H1 (cell line): Measurements from ENCODE around the gene OS9. TPM values are rescaled to one million over a fixed set of nuclear protein-coding genes. Genes with fewer than 3 reads are reported as not detected.

Experiments
- CTCF ChIA-PET: fragments of 300-600 bp; sonication (Branson Sonifier 250); formaldehyde crosslinking; loops from one replicate; lab custom pipeline; 2021; ENCODE audit not compliant: partially characterized antibody; lab: Charles Lee
- POLR2A ChIA-PET: fragments of 300-600 bp; sonication (Branson Sonifier 250); formaldehyde crosslinking; loops from one replicate; lab custom pipeline; 2021; ENCODE audit warnings: inconsistent platforms; ENCODE audit not compliant: partially characterized antibody; lab: Charles Lee
- DNase-seq, 2 experiments: peaks; one replicate each; pipeline versions ENCODE4 v3.0.0 to v3.0.0-alpha.2; 2010 to 2022; ENCODE audit warnings: low spot score in 2 of 2, low read depth in 1 of 2, mixed read lengths in 1 of 2
- FAIRE-seq: peaks from 2 replicates; lab custom pipeline; 2011; peaks lifted over from hg19 to GRCh38; lab: Jason Lieb, UNC
- H2AFZ ChIP-seq: 2 replicates; pipeline ENCODE4 v1.8.1; 2012; ENCODE audit warnings: low read length, inconsistent platforms
- H2AK5ac ChIP-seq: 2 replicates; pipeline ENCODE4 v1.6.1; 2013; ENCODE audit warnings: low read depth, low read length
- H2BK120ac ChIP-seq: replicated peaks from 2 replicates; pipeline ENCODE3; 2013; ENCODE audit warnings: low read depth, low read length, inconsistent platforms
- H2BK12ac ChIP-seq: 2 replicates; pipeline ENCODE4 v1.6.1; 2013; ENCODE audit warnings: low read depth, low read length
- H2BK15ac ChIP-seq: 2 replicates; pipeline ENCODE4 v1.6.1; 2013; ENCODE audit warnings: low read length
- H2BK20ac ChIP-seq: 2 replicates; pipeline ENCODE4 v1.6.1; 2013; ENCODE audit warnings: low read length
- H2BK5ac ChIP-seq: 2 replicates; pipeline ENCODE4 v1.6.1; 2013; ENCODE audit warnings: low read depth, low read length
- H3K14ac ChIP-seq: 2 replicates; pipeline ENCODE4 v1.6.1; 2013; ENCODE audit warnings: inconsistent platforms; ENCODE audit not compliant: insufficient read length
- H3K18ac ChIP-seq: 2 replicates; pipeline ENCODE4 v1.6.1; 2013; ENCODE audit warnings: low read length; ENCODE audit errors: extremely low read depth
- H3K23ac ChIP-seq: 2 replicates; pipeline ENCODE4 v1.6.1; 2013; ENCODE audit warnings: inconsistent platforms; ENCODE audit not compliant: insufficient read length
- H3K23me2 ChIP-seq: 2 replicates; pipeline ENCODE4 v1.6.1; 2013; ENCODE audit warnings: low read depth, low read length
- H3K27ac ChIP-seq: 2 replicates; pipeline ENCODE4 v1.6.1; 2011; ENCODE audit warnings: low read depth, low read length, inconsistent platforms
- H3K27me3 ChIP-seq, 4 experiments: replicated peaks in 1 of 4; 1 replicate in 1 of 4; 2 replicates in 3 of 4; pipeline versions ENCODE4 v1.6.1 to v1.8.1; 2011 to 2013; ENCODE audit warnings: low read length in 3 of 4, mild to moderate bottlenecking in 3 of 4, inconsistent platforms in 2 of 4, mixed read lengths in 2 of 4, moderate library complexity in 1 of 4; ENCODE audit not compliant: control insufficient read depth in 3 of 4, insufficient read depth in 3 of 4; ENCODE audit errors: extremely low read depth in 1 of 4
- H3K36me3 ChIP-seq, 4 experiments: 2 replicates each; pipeline versions ENCODE4 v1.6.1 to v1.8.1; 2011 to 2013; ENCODE audit warnings: mild to moderate bottlenecking in 4 of 4, low read length in 3 of 4, moderate library complexity in 2 of 4, control low read depth in 1 of 4, inconsistent platforms in 1 of 4; ENCODE audit not compliant: insufficient read depth in 4 of 4, control insufficient read depth in 2 of 4
- H3K4ac ChIP-seq: replicated peaks from 2 replicates; pipeline ENCODE3; 2013; ENCODE audit warnings: low read length, low read depth, mixed read lengths, inconsistent platforms; ENCODE audit not compliant: insufficient read length
- H3K4me1 ChIP-seq, 4 experiments: replicated peaks in 1 of 4; 1 replicate in 1 of 4; 2 replicates in 3 of 4; pipeline versions ENCODE4 v1.6.1 to v1.8.1; 2011 to 2013; ENCODE audit warnings: low read length in 3 of 4, inconsistent platforms in 2 of 4, mixed read lengths in 1 of 4; ENCODE audit not compliant: insufficient read depth in 4 of 4, control insufficient read depth in 3 of 4
- H3K4me2 ChIP-seq, 2 experiments: 2 replicates each; pipeline versions ENCODE4 v1.6.1 to v1.8.1; 2011 to 2013; ENCODE audit warnings: low read depth in 2 of 2, low read length in 2 of 2, control low read depth in 1 of 2, inconsistent platforms in 1 of 2, mild to moderate bottlenecking in 1 of 2; ENCODE audit not compliant: insufficient read depth in 1 of 2
- H3K4me3 ChIP-seq, 4 experiments: fragments of 200-600, 300-600 bp in 1 of 4; sonication (generic), shearing (Covaris generic), sonication (Bioruptor Twin) in 1 of 4; 2 replicates each; pipeline versions ENCODE4 v1.5.1 to v1.8.1; 2011 to 2016; ENCODE audit warnings: low read length in 4 of 4, low read depth in 3 of 4, control low read depth in 2 of 4, inconsistent platforms in 2 of 4, mild to moderate bottlenecking in 2 of 4, mixed read lengths in 1 of 4, moderate library complexity in 1 of 4; ENCODE audit not compliant: insufficient read depth in 2 of 4; ENCODE audit errors: extremely low read depth in 1 of 4
- H3K56ac ChIP-seq: replicated peaks from 2 replicates; pipeline ENCODE3; 2013; ENCODE audit warnings: low read depth, mild to moderate bottlenecking, mixed read lengths, low read length, inconsistent platforms; ENCODE audit not compliant: insufficient read length
- H3K79me1 ChIP-seq: 2 replicates; pipeline ENCODE4 v1.6.1; 2013; ENCODE audit warnings: low read depth, low read length, control low read depth
- H3K79me2 ChIP-seq, 2 experiments: 2 replicates each; pipeline versions ENCODE4 v1.6.1 to v1.8.1; 2012 to 2013; ENCODE audit warnings: low read length in 2 of 2, mild to moderate bottlenecking in 2 of 2, inconsistent platforms in 1 of 2; ENCODE audit not compliant: insufficient read depth in 2 of 2, control insufficient read depth in 1 of 2
- H3K9ac ChIP-seq, 4 experiments: replicated peaks in 1 of 4; 1 replicate in 1 of 4; 2 replicates in 3 of 4; pipeline versions ENCODE4 v1.6.1 to v1.8.1; 2011 to 2013; ENCODE audit warnings: low read depth in 3 of 4, low read length in 3 of 4, control low read depth in 2 of 4, mild to moderate bottlenecking in 2 of 4, moderate library complexity in 2 of 4, inconsistent platforms in 1 of 4; ENCODE audit errors: extremely low read depth in 1 of 4
- H3K9me3 ChIP-seq, 2 experiments: 2 replicates each; pipeline versions ENCODE4 v1.6.1 to v1.8.1; 2012 to 2013; ENCODE audit warnings: mild to moderate bottlenecking in 2 of 2, moderate library complexity in 2 of 2, control low read depth in 1 of 2, inconsistent platforms in 1 of 2, low read depth in 1 of 2, low read length in 1 of 2, mixed read lengths in 1 of 2; ENCODE audit not compliant: insufficient read depth in 2 of 2
- H4K20me1 ChIP-seq, 2 experiments: replicated peaks in 1 of 2; 2 replicates each; pipeline versions ENCODE3 to v1.8.1; 2011 to 2013; ENCODE audit warnings: inconsistent platforms in 2 of 2, low read length in 2 of 2, mild to moderate bottlenecking in 1 of 2; ENCODE audit not compliant: insufficient read depth in 2 of 2, control insufficient read depth in 1 of 2
- H4K5ac ChIP-seq: 2 replicates; pipeline ENCODE4 v1.6.1; 2013; ENCODE audit warnings: low read length, low read depth, mixed read lengths, inconsistent platforms; ENCODE audit not compliant: insufficient read length
- H4K8ac ChIP-seq: 2 replicates; pipeline ENCODE4 v1.8.0; 2013; ENCODE audit warnings: mild to moderate bottlenecking, moderate library complexity, low read length, inconsistent platforms; ENCODE audit not compliant: insufficient read depth; ENCODE audit errors: extremely low read depth
- H4K91ac ChIP-seq: replicated peaks from 2 replicates; pipeline ENCODE3; 2013; ENCODE audit warnings: low read length, mixed read lengths, inconsistent platforms; ENCODE audit not compliant: insufficient read length
- BCL11A ChIP-seq, 2 experiments: IDR thresholded peaks; one replicate each; pipeline ENCODE4 v1.6.1; 2011; ENCODE audit warnings: low read depth in 2 of 2, low read length in 2 of 2, mild to moderate bottlenecking in 2 of 2
- CEBPB ChIP-seq: IDR thresholded peaks from 2 replicates; pipeline ENCODE4 v1.6.1; 2012; ENCODE audit warnings: low read depth, low read length
- EGR1 ChIP-seq: IDR thresholded peaks from 2 replicates; pipeline ENCODE4 v1.6.1; 2011; ENCODE audit warnings: low read depth, low read length, borderline replicate concordance
- JUND ChIP-seq: IDR thresholded peaks from 2 replicates; pipeline ENCODE4 v1.6.1; 2011; ENCODE audit warnings: mild to moderate bottlenecking, improper control_type of control experiment, low read length
- KDM1A ChIP-seq: fragments of 200-600, 300-600 bp; sonication (generic); IDR thresholded peaks from 2 replicates; pipeline ENCODE4 v1.7.1; 2016; ENCODE audit warnings: mild to moderate bottlenecking, low read length, borderline replicate concordance
- NRF1 ChIP-seq: IDR thresholded peaks from 2 replicates; pipeline ENCODE4 v1.6.1; 2011; ENCODE audit warnings: mild to moderate bottlenecking, low read depth, low read length, improper control_type of control experiment
- TAF1 ChIP-seq: IDR thresholded peaks from 2 replicates; pipeline ENCODE4 v1.6.1; 2011; ENCODE audit warnings: mild to moderate bottlenecking, low read depth, low read length
- WGBS, 2 experiments: shearing (Covaris generic) in 1 of 2; methylation state at CpG; one replicate each; pipeline versions ENCODE4 v1.1.6 to v1.1.7; 2013 to 2015; ENCODE audit warnings: low lambda C conversion rate in 2 of 2, mixed read lengths in 2 of 2, inconsistent platforms in 1 of 2, low coverage in 1 of 2, missing lambda C conversion rate in 1 of 2; ENCODE audit not compliant: insufficient replicate concordance in 2 of 2, insufficient coverage in 1 of 2, insufficient read length in 1 of 2; ENCODE audit errors: extremely low coverage in 1 of 2, missing lambda C conversion rate in 1 of 2; 5-methylcytosine and 5-hydroxymethylcytosine counted together
- polyA plus RNA-seq, 7 experiments: library from polyadenylated mRNA; depleted of rRNA in 3 of 7; stranded (reverse) in 5 of 7; unstranded in 2 of 7; fragments of >200 nt in 5 of 7; fragments of 200-250 nt in 2 of 7; gene quantifications; 1 replicate in 5 of 7; 2 replicates in 1 of 7; 4 replicates in 1 of 7; pipeline versions ENCODE4 v1.2.1 to v1.2.3, GENCODE V29; 2011 to 2013; ENCODE audit warnings: missing spikeins in 2 of 7, mixed read lengths in 2 of 7
- total RNA-seq: library from RNA; stranded (reverse); fragmentation: NEBNext Ultra II Directional; extraction: Animal tissue kit (Norgen Biotek cat#: 25700); gene quantifications from 2 replicates; pipeline ENCODE4 v1.2.1, GENCODE V29; 2021

OS9 gene
- total and polyA plus RNA-seq, 2 of the 8 experiments (the other 6 are each of a cell fraction or from before 2014, with no cell fraction given) = 71.0 to 108 TPM

GRCh38 chr12:57744777-57745484 lies 51.0 kb downstream of the OS9 start, which contains the start of gene TSPAN31:
TSS of gene TSPAN31 (plus strand) at chr12:57745039. CDS start at chr12:57745155, 116 bp downstream.
- peak within 1 kb of the TSS; percentile 91 to 97 for H3K4me2 ChIP-seq
- peak within 1 kb of the TSS; percentile 94; the same call in 1 of the 2 replicates for H4K8ac ChIP-seq
- H3K23me2 ChIP-seq = peaks cover 4% of the 10 kb centered on the region
- FAIRE-seq (peak; percentile 68), DNase-seq (peak; percentile 91)
- POLR2A ChIA-PET = interaction anchor here (0.7 to 4.4 kb wide), 30 partner anchors 8 to 515 kb away, joined by 3 to 35 read pairs (median 4); partner anchors contain the start of genes ARHGEF25, CYP27B1, DCTN2 and EEF1AKMT3
- H3K18ac ChIP-seq = peak within 1 kb of the TSS; percentile 100
- no peak within 1 kb of the TSS for H3K56ac ChIP-seq
- peak within 1 kb of the TSS; percentile 89 for H3K27ac ChIP-seq
- peaks cover 18 to 39% (median 29%) of the 10 kb centered on the region in 4 experiments for H3K36me3 ChIP-seq
- H3K4me1 ChIP-seq = peaks cover 0 to 5% (median 4%) of the 10 kb centered on the region in 4 experiments; a peak in 5 of 7 replicates
- peak within 1 kb of the TSS; percentile 76 for H2BK5ac ChIP-seq
- H2BK15ac ChIP-seq = peak within 1 kb of the TSS; percentile 53; the same call in 1 of the 2 replicates
- H4K91ac ChIP-seq = peak within 1 kb of the TSS; percentile 84
- peaks cover 6% of the 10 kb centered on the region for H3K79me1 ChIP-seq
- H3K14ac ChIP-seq = no peak within 1 kb of the TSS
- H3K23ac ChIP-seq = no peak within 1 kb of the TSS
- H3K27me3 ChIP-seq = peaks cover 6 to 21% (median 17%) of the 10 kb centered on the region in 4 experiments
- peak within 1 kb of the TSS; percentile 96 for H4K5ac ChIP-seq
- no peaks in the 10 kb centered on the region for H3K9me3 ChIP-seq
- peaks cover 0 to 2% of the 10 kb centered on the region in 2 experiments for H4K20me1 ChIP-seq
- peak within 1 kb of the TSS; percentile 89 for H3K4ac ChIP-seq
- peak within 1 kb of the TSS; percentile 27; the same call in 1 of the 2 replicates for H2AK5ac ChIP-seq
- H2BK20ac ChIP-seq = no peak within 1 kb of the TSS
- peak within 1 kb of the TSS; percentile 92 for H2BK12ac ChIP-seq
- peak within 1 kb of the TSS; percentile 31; the same call in 1 of the 2 replicates for H2AFZ ChIP-seq
- peak within 1 kb of the TSS; percentile 45 to 88 (median 84) for H3K9ac ChIP-seq
- H2BK120ac ChIP-seq = peak within 1 kb of the TSS; percentile 39
- 3% methylated on average over 29 of the region's 29 CpGs; no CpG with 5 or more reads in 1 of the 2 experiments for WGBS, 2 experiments
- H3K4me3 ChIP-seq = peak within 1 kb of the TSS; percentile 66 to 85 (median 74)
- CTCF ChIA-PET = interaction anchor here (1.0 to 2.0 kb wide), 9 partner anchors 8 to 161 kb away, joined by 3 to 7 read pairs (median 5); partner anchors contain the start of gene TSFM
- H3K79me2 ChIP-seq = no peaks in the 10 kb centered on the region
- TF ChIP-seq JUND (peak; percentile 62), CEBPB (0 out of 2 replicates have a peak, but pooled peaks have one; percentile 68), NRF1 (0 out of 2 replicates have a peak, but pooled peaks have one; percentile 8), EGR1 (peak; percentile 70), BCL11A (IDR thresholded peaks at IDR 0.05; ENCODE audit: low read depth in 2 of 2, low read length in 2 of 2) (no peak), TAF1 (peak; percentile 56), KDM1A (peak; percentile 36; the same call in 1 of the 2 replicates)
